Smooth muscle cell of the brain vasculature (primary cell): ENCODE measurements around the gene UBA3.

ENCODE experiments used
- DNase-seq: peaks from one replicate; pipeline ENCODE4 v3.0.0-alpha.2; 2012; ENCODE audit warnings: low read depth, low spot score

UBA3 gene

GRCh38 chr3:69066121-69066520 is 14.0 kb downstream of the UBA3 start:
- no peak for DNase-seq

- DNase-seq: no peak
These were observed 14.7 kb downstream of the UBA3 start for GRCh38 chr3:69065318-69065964.

DNA sequence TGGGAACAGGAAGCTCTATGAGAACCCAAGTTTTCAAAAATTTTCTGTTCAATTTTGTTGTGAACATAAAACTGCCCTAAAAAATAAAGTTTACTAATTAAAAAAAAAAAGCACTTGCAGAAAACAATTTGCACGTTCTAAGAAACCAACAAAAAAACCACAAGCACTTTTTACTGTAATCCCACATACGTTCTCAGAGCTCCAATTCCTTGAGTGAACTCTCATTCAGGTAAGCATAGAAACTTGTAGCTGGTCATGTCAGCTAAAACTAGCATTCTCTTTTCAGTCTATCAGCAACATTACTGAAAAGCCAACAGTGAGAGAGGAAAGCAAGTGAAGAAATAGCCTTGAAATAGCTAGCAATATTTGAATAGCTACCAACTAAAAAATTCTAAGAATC is 16.5 kb downstream of the UBA3 start:
- DNase-seq: no peak

- DNase-seq: no peak
These were observed 20.5 kb downstream of the UBA3 start for GRCh38 chr3:69059688-69060087.

DNA sequence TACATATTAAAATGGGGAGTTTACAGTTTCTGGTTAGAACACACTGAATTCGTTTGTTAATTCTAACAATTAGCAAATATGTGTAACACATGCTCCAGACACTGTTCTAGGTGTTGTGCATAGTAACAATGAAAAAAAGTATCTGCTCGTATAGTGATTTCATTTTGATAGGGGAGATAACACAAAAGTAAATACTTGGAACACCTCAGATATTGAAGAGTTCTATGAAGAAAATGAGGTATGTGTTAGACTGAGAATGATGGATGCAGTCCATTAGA is 21.3 kb downstream of the UBA3 start:
- DNase-seq: no peak

DNA sequence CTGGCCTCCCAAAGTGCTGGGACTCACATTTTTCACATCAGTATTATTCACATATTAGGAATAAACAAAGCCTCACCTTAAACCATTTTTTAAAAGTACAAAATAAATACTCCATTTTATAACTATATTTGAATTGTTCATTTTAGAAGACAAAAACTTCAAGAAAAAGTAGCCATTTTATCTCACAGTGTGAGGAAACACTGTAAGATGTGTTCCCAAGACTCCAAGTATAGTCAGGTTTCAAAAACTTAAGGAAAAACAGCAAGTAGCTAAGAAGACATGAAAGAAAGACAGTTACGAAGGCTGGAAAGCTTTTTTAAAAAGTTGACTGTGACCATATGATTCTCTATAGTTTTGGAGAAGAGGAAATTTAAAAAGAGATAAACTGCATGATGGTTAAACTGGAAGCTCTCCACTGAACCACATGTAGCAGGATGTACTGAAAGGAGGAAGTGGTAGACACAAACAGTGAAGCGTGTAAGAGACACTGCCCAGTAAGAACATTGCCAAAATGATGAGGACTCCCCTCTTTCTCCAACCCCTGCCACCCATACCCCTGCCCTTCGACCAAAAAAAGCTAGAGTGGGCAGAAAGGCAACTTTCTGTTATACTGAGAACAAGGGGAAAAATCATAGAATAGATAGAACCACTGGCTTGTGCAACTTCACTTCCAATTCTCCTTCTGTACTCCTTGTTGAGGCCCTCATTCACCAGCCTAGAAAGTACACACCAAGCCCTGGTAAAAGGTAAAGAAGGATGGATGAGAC is 21.8 kb downstream of the UBA3 start:
- no peak for DNase-seq

DNA sequence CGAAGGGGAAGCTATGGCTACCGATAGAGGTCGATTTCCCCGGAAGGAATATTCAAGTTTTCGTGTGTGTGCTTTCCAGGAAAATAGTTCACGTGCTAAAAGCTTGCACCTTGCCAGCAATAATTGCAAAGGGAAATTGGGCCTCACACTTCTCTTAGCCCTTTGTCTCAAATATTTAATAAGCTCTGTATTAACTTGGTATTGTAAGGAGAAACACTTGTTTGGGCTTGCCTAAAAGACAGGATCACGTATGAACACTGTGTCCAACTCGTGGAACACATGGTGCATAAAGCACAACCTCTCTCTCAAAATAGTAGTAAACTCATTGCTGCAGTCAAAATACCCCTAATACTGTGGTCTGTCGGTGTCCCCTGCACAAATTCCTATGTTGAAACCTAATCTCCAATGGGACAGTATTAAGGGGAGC is 27.7 kb downstream of the UBA3 start:
- no peak for DNase-seq

GRCh38 chr3:69051756-69052471 is 28.3 kb downstream of the UBA3 start, which contains the start of gene TMF1:
TMF1 (minus strand) TSS chr3:69052333; CDS start chr3:69052086, 247 bp downstream.
- peak; percentile 94 for DNase-seq

- DNase-seq: no peak
These were observed 31.2 kb downstream of the UBA3 start for GRCh38 chr3:69048990-69049389.

DNA sequence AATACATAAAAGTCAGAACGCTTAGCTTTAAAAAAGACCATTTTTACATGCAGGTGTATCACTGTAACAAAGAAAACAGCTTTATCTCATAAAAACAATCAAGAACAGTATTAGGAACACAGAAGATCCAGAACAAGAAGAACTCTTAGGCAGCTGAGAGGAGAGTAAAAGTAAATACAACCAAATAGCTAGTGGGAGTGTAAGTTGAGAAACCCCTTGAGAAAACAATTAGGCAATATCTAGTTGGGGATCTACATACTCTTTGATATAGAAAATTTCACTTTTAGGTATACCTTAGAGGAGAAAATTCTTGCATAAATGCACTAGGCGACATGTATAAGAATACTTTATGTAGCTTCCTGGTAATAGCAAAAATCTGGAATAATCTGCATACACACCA is 35.6 kb downstream of the UBA3 start:
- DNase-seq: no peak

DNA sequence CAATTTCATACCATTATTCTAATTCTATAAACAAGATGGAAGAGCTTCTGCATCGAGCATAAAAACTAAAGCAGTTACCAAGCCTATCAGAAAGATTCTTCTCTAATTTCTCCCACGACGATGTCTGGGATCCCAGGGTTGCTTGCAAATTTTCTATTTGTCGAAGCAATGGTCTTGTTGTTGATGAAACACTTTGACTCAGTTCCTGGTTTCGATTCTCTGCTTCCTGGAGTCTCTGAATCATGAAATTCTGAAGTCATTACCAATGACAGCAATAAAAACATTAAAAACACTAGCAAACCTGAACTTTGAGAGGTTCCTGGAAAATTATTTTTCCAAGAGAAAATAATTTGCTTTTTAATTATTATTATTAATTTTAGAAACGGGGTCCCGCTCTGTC is 46.7 kb downstream of the UBA3 start:
- DNase-seq: no peak

DNA sequence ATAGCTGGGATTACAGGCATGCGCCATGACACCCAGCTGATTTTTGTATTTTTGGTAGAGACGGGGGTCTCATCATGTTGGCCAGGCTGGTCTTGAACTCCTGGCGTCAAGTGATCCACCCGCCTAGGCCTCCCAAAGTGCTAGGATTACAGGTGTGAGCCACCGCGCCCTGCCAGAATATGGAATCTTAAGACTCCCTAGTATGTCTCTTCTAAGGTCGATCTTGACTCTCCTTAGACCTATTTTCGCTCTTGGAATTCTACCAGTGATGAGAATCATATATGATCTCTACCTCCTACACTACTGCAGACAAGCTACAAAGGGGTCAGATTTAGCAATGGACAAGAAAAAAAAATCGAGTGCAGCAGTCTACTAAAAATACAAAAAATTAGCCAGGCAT is 47.4 kb downstream of the UBA3 start:
- DNase-seq: no peak

DNA sequence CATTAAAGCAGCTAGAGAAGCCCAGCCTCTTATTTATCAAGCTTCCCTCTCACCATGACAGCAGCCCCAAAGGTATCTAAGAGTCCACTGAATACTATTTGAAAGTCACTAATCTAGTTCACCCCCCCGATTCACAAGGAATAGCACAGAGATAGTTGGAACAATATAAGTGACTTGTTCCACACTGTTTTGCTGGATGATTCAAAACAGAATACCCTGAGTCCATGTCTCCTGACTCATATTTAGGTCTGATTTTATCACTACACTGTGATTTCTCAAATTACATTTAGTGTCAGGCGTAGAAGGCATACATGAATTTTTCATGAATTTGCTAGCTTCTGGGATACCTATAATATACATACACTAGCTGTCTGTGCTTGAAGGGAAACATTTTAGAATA is 48.0 kb downstream of the UBA3 start:
- no peak for DNase-seq

DNA sequence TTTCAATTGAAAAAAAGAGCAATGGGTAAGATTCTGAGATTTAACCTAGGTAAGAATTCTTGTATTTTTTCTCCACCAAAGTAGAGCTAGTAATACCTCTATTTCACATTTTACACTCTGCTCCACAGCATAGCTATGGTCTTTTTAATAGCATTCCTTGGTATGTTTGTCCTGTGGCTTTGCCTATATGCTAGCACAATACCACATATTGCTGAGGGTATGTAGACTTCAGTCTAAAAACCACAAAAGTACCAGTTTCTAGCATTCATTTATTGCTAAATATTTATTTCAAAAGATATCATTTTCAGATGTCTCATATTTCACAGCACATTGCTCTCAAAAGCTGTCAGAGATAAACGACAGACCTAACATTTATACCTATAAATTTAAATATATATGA is 48.5 kb downstream of the UBA3 start:
- no peak for DNase-seq

DNA sequence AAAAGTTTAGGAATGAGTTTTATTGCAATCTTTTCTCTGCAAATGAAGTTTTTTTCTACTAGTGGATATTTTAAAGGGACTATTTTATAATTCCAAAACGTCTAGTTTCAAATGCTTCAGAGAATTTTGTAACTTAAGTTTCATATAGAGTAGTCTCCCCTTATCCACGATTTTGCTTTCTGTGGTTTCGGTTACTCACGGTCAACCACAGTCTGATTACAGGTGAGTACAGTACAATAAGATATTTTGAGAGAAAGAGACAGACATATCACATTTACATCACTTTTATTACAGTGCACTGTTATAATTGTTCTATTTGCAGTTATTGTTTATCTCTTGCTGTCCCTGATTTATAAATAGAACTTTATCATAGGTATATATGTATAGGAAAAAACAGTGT is 59.3 kb downstream of the UBA3 start:
- no peak for DNase-seq

DNA sequence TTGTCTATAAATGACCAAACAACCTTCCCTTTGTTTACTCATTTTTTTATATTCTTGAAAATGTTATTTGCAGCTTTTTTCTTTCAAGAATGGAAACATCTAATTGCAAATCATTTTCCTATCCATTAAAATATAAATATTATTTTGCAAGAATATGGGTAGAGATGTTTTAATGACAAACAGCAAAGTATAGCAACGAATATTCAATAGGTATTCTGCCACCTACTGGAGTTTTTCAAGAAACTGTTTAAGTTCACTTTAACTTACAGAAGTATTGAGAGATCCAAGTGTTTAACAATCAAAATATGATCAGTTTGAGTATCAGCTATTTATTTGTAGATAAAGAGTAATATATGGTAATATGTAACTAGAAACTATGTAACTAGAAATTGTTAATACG is 59.7 kb downstream of the UBA3 start:
- no peak for DNase-seq

DNA sequence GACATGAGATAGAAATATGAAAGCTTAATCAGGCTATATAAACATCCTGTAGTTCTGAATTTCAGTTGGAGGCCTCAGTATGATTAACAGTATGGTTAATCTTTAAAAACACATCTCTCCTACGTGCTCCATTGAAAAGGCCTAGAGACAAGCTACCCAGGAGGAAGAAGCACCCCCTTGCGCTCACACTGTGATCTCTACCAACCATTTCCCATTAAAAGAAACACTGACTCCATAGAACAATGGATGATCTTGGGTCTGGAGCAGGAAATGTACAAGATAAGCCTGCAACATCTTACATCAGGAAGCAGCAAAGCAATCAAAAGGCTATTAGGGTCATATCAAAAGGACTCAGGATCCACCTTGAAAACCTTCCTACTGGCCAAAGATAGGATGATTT is 63.3 kb downstream of the UBA3 start:
- DNase-seq: no peak

- DNase-seq: no peak
These were observed 64.1 kb downstream of the UBA3 start for GRCh38 chr3:69016102-69016501.

- no peak for DNase-seq
These were observed 66.1 kb downstream of the UBA3 start for GRCh38 chr3:69014022-69014580.

GRCh38 chr3:69013253-69014021 is 66.7 kb downstream of the UBA3 start, which contains the start of gene EOGT:
EOGT (minus strand) TSS chr3:69013684; CDS start chr3:69009846, 3,838 bp downstream.
- DNase-seq: no peak

DNA sequence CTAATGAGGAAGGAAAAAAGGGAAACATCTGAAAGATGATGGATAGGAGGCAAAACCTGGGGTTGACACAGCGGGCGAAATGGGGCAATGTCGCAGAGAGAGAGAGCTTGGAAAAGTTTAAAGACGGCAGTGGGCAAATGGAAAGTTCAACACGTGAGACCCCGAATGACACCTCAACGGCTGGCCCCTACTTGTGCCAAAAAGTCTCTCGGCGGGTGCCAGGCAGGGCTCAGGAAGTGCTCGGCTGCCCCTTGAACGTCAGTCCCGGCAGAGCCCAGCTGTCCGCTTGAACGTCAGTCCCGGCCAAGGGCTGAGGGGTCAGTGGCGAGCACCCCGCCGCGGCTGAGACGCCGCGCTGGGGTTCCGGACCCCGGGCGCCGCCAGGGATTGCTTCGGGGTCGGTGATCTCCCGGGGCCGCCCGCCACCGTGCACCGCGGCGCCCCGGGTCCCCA is 67.3 kb downstream of the UBA3 start:
- no peak for DNase-seq
